Neural progenitor cell (in vitro differentiated cells): Measurements from ENCODE around the gene NHERF1.

Experiments used
- CTCF ChIP-seq: fragments of 200-600 bp; sonication (generic); IDR thresholded peaks from 2 replicates; pipeline ENCODE4 v1.5.1; 2017; ENCODE audit warnings: antibody characterized with exemption, mild to moderate bottlenecking
- EZH2 ChIP-seq: fragments of 200-600 bp; sonication (generic); IDR thresholded peaks from 2 replicates; pipeline ENCODE4 v1.6.1; 2017; ENCODE audit warnings: antibody characterized with exemption, mild to moderate bottlenecking, moderate library complexity
- EZH2phosphoT487 ChIP-seq: fragments of 200-600 bp; sonication (generic); IDR thresholded peaks from 2 replicates; pipeline ENCODE4 v1.6.1; 2017; ENCODE audit warnings: antibody characterized with exemption

GRCh38 chr17:74761419-74761818 is 13.0 kb downstream of the NHERF1 start:
- TF ChIP-seq CTCF (no peak), EZH2 (no peak), EZH2phosphoT487 (no peak)
